Activated naive CD4-positive, alpha-beta T cell treated with anti-CD3 and anti-CD28 coated beads, Interleukin-2, amount 10 ng/mL, durations not matched to agents 5 hours and 36 hours (primary cell): ENCODE measurements around the gene MDFIC2. TPM values are rescaled to one million over a fixed set of nuclear protein-coding genes. Genes with fewer than 3 reads are reported as not detected.

ENCODE experiments used
- total RNA-seq, 2 experiments: library from RNA; stranded (reverse); gene quantifications; one replicate each; pipeline ENCODE4 v1.2.3, GENCODE V29; 2021

MDFIC2 gene
- total RNA-seq = not detected

DNA sequence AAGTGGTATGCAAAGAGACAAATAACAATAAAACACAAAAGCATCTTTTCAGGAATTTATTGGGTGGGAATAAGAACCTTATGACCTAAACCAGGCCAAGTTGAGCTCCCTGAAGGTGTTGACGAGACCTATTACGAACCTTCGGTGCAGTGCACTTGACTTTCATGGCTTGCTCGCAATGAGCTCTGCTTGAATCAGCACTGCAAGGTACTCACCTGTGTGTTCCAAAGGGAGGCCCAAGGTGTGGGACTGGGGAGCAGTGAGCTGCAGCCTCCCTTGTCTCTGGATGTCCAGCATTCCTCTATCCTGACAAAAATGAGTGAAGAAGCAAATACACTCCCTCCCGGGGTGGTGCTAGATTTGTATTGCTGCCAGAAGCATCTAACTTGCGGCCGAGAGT is at the start of gene MDFIC2:
Gene MDFIC2, minus strand, starts transcription at position 303 of the 400 bp plus-strand sequence. CDS start 665 bp downstream, outside the sequence.

